Ammon's horn (tissue), 1 donor: Measurements from ENCODE around the gene TCF7L1.

Source experiments
- DNase-seq: peaks from one replicate; pipeline ENCODE4 v3.0.0-alpha.2; 2016; ENCODE audit warnings: low spot score

Gene TCF7L1

DNA sequence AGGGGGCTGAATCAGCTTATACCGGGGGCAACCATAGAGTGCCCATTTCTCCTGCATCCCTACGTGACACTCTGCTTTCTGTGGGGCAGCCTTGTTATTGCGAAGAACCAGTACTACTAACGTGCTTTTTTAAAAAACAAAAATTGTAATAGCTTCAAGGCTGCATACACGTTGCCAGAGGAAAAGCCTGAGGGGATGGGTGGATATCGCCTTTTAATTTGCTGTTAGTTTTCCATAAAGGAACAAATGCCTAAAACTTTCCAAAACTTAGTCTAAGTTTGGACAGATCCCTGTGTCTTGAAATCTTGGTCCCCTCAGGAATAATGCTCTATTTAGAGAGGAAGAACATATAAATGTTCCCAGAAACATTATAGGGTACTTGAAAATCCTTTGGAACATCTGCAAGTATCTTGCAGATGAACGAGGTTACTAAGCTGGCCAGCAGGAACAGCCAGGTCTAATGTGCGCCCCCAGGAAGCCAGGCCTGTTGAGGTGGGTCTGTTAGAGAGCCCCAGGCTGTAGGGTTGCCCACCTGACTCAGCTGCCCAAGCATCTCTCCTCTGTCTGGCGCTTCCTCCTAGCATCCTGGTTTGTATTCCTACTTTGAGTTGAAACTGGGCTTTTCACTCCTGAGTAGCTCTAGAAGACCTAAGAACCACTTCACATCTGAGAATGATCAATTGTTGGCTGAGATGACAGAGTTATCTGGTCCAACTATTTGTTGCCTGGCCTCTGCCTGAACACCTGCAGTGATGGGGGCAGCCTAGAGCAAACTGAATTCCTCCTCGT is 97.7 kb downstream of the TCF7L1 start:
- no peak for DNase-seq

DNA sequence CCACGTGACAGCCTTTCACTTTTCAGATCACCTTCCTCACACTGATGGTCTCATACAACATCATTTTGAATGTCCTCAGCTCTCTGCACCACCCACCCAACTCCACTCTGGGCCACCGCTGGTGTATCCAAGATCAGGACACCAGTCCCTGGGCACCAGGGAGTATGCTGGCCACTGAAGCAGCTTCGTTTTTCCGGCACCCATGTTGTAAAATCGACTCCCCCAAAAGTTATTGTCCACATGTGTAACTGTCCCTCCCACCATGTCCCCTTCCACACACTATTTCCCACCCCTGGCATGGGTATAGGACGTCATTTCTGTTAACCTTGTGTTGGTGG is 98.2 kb downstream of the TCF7L1 start:
- no peak for DNase-seq

DNA sequence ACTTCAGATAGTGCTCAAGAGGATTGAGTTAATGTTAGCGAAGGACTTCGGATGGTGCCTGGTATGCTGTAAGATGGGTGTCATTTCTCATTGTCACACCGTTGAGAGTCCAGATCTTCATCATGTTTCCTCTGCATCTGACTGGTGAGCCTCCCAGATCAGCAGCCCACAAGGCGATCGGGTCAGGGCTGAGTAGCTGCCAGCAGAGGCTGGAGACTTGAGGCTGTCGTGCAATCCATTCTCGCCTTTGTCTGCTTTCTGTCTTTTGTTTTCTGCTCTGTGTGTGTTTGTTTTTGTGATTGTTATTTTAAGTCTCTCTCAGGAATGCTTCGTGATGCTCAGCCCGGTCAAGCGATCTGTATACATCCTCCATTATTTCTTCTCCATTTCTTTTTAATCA is 98.8 kb downstream of the TCF7L1 start:
- no peak for DNase-seq

DNA sequence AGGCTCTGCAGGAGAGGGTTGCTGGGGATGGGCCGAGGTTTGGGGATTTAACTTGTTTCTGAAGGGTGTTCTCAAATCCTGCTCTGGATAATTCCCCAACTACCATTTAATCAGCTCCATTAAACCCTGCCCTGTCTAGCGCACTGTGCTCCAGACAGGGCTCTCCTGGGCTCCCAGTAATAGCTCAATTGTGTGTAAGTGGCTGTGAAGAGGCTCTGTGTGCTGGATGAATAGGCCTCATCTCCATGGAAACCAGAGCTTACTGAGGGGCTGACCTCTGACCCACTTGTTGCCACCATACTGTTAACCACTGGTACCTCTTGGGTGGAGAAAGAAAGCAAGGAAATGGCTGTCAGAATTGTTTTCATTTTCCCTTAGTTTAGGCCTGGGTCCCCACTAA is 101.7 kb downstream of the TCF7L1 start:
- DNase-seq, result peak; percentile 62

- DNase-seq, result no peak
Measured at GRCh38 chr2:85235281-85235680, 102.1 kb downstream of the TCF7L1 start.

DNA sequence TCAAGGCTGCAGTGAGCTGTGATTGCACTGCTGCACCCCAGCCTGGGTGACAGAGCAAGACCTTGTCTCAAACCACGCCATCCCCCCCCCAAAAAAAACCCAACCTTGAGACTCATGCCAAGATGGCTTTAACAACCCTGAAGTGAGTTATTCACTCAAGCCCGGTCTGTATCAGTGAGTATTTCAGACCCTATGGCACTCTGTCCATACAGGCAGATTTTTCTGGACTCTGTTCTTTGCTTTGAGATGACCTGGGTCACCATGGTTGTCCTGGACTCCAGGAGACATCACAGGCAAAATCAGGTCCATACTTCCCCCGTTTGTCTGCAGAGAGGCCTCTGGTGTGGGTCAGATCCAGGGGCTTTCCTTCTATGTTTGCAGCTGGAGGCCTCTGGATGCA is 102.9 kb downstream of the TCF7L1 start:
- no peak for DNase-seq

GRCh38 chr2:85237849-85238565 is 104.8 kb downstream of the TCF7L1 start:
- no peak for DNase-seq

DNA sequence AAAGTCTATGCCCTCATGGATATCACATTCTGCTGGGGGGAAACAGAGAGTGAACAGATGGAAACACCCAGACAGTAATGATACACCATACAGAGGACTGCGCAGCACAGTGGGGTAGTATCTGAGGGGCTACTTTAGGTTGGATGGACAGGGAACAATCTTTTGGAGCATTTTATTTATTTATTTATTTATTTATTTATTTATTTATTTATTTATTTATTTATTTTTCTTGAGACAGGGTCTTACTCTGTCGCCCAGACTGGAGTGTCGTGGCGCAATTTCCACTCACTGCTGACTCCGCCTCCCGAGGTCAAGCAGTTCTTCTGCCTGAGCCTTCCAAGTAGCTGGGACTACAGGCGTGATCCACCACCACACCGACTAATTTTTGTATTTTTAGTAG is 105.4 kb downstream of the TCF7L1 start:
- no peak for DNase-seq

GRCh38 chr2:85239102-85239501 is 105.9 kb downstream of the TCF7L1 start:
- no peak for DNase-seq

DNA sequence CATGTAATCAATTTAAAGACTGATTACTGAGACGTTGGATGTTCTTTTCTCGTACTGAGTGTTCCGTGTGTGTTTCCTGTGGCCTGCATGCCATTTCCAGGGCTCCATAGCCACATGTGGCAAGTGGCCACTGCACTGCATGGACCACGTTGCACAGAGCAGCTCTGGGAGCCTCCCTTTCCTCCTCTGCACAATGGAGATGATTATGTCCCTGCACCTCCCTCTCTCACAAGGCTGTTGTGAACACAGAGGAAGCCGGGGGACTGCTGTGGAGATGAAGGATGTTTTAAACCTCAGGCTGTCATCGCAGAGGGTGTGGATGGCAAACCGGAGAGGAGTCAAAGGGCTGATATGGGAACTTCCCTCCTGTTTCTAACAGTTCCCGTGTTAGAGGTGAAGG is 106.9 kb downstream of the TCF7L1 start:
- DNase-seq, result no peak

DNA sequence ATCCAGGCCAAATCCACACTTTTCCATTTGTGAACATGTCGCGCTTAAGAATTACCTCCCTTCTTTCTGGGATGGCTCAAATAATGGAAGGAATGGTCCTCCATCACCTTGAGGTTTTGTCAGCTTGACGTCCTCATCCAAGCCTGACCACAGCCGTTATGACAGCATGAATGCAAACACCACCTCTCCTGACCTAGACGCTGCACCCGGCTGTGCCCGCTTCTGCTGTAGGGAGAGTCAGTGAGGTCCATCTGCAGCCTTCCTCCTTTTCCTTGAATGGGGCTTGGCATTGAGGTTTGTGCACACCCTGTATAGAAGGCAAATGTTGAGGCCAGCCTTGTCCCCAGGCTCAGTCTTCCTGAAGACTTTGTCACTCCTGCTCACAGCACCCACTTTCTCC is 109.1 kb downstream of the TCF7L1 start:
- DNase-seq, result no peak

GRCh38 chr2:85243101-85244072 is 110.2 kb downstream of the TCF7L1 start:
- DNase-seq, result peak; percentile 50

GRCh38 chr2:85244828-85245227 is 111.6 kb downstream of the TCF7L1 start:
- no peak for DNase-seq

GRCh38 chr2:85245891-85246290 is 112.7 kb downstream of the TCF7L1 start:
- no peak for DNase-seq

- peak; percentile 60 for DNase-seq
Measured at GRCh38 chr2:85246348-85246747, 113.2 kb downstream of the TCF7L1 start.

DNA sequence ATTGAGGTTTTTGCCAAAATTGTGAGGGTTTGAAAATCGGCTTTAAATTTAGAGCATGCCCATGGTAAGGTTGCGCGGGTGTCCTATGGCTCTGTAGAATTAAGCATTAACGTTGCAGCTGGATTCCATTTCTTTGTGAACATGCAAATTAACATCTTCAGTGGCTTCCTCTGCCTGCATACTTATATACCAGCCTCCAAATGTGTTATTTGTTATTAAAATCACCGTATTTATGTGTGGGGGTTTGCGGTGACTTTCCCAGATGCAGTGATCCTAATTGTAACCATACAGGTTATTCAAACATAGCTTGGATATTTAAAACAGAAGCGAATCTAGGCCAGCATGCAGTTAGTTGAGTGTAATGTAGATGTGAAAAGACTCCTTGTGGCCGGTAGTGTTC is 114.4 kb downstream of the TCF7L1 start:
- no peak for DNase-seq

GRCh38 chr2:85248773-85249509 is 115.7 kb downstream of the TCF7L1 start:
- DNase-seq, result no peak

GRCh38 chr2:85250045-85250444 is 116.9 kb downstream of the TCF7L1 start:
- no peak for DNase-seq

- no peak for DNase-seq
Measured at GRCh38 chr2:85251070-85251616, 118.0 kb downstream of the TCF7L1 start.

- no peak for DNase-seq
Measured at GRCh38 chr2:85253890-85254289, 120.7 kb downstream of the TCF7L1 start.

- DNase-seq, result no peak
Measured at GRCh38 chr2:85254540-85255300, 121.5 kb downstream of the TCF7L1 start.
